IPS DF 6.9 (cell line): Measurements from ENCODE around the gene PLAGL1.

Experiments
- DNase-seq: peaks from one replicate; pipeline ENCODE4 v3.0.0-alpha.2; 2013; ENCODE audit warnings: low read depth, low spot score
- H3K27ac ChIP-seq: one replicate; pipeline ENCODE4 v1.5.1; 2013; ENCODE audit warnings: low read length, control low read depth
- H3K27me3 ChIP-seq: 2 replicates; pipeline ENCODE4 v1.6.1; 2013; ENCODE audit warnings: mild to moderate bottlenecking, low read length; ENCODE audit not compliant: control insufficient read depth, insufficient read depth
- H3K36me3 ChIP-seq: 2 replicates; pipeline ENCODE4 v1.6.1; 2013; ENCODE audit warnings: low read length; ENCODE audit not compliant: control insufficient read depth, insufficient read depth
- H3K4me1 ChIP-seq: 2 replicates; pipeline ENCODE4 v1.6.1; 2013; ENCODE audit warnings: low read length; ENCODE audit not compliant: control insufficient read depth, insufficient read depth
- H3K4me3 ChIP-seq: 2 replicates; pipeline ENCODE4 v1.5.1; 2013; ENCODE audit warnings: mild to moderate bottlenecking, low read length
- H3K9me3 ChIP-seq: 2 replicates; pipeline ENCODE4 v1.6.1; 2013; ENCODE audit warnings: low read length, inconsistent platforms; ENCODE audit not compliant: control insufficient read depth, insufficient read depth
- WGBS: extraction: QIAGEN DNeasy Blood & Tissue Kit; methylation state at CpG from one replicate; pipeline ENCODE4 v1.1.7; 2013; ENCODE audit warnings: mixed read lengths, missing lambda C conversion rate; ENCODE audit not compliant: insufficient read length, insufficient coverage; 5-methylcytosine and 5-hydroxymethylcytosine counted together

Gene PLAGL1

DNA sequence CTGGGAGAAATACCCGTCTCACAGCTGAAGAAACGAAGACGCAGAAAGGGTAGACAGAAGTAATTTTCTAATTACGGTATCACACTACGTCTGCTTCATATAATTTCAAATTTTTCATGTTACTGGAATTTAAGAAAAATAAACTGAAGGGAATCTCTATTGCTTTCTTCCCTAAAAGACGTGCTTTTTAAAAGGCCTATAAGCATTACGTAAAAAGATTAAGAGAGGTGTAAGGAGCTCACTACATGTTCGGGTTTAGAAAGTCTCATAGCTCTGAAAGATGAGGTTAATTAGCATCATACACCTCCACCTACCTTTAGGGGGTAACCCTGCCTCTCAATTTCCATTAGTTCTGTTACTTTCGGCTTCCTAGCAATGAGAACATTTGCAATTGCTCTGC lies 787 bp upstream of the PLAGL1 start:
- H3K27me3 ChIP-seq: peaks cover 26% of the 10 kb centered on the region
- no peak for DNase-seq
- no CpG with 5 or more reads among the region's 9 CpGs for WGBS

GRCh38 chr6:144007478-144008119 lies 460 bp downstream of the PLAGL1 start:
- DNase-seq: no peak
- no peaks in the 10 kb centered on the region; the same call in 1 of the 2 replicates for H3K4me1 ChIP-seq
- no peaks in the 10 kb centered on the region for H3K9me3 ChIP-seq
- no CpG with 5 or more reads among the region's 52 CpGs for WGBS
- no peak overlapping the region for H3K27ac ChIP-seq
- no peaks in the 10 kb centered on the region for H3K36me3 ChIP-seq
- H3K27me3 ChIP-seq: peaks cover 26% of the 10 kb centered on the region
- peak overlapping the region; percentile 51; the same call in 1 of the 2 replicates for H3K4me3 ChIP-seq

More for the DNA sequence above, 787 bp upstream of the PLAGL1 start:
- H3K4me1 ChIP-seq: no peaks in the 10 kb centered on the region; the same call in 1 of the 2 replicates
- no peak overlapping the region for H3K27ac ChIP-seq
- no peaks in the 10 kb centered on the region for H3K36me3 ChIP-seq
- H3K9me3 ChIP-seq: no peaks in the 10 kb centered on the region
- H3K4me3 ChIP-seq: no peak overlapping the region

GRCh38 chr6:144006736-144007477 lies 1.2 kb downstream of the PLAGL1 start:
- H3K27ac ChIP-seq: no peak overlapping the region
- H3K9me3 ChIP-seq: no peaks in the 10 kb centered on the region
- H3K4me1 ChIP-seq: no peaks in the 10 kb centered on the region; the same call in 1 of the 2 replicates
- no peak for DNase-seq
- no peaks in the 10 kb centered on the region for H3K36me3 ChIP-seq
- H3K4me3 ChIP-seq: no peak overlapping the region
- no CpG with 5 or more reads among the region's 21 CpGs for WGBS
- peaks cover 26% of the 10 kb centered on the region for H3K27me3 ChIP-seq

- Histone ChIP-seq H3K27ac (no peak overlapping the region), H3K4me1 (no peaks in the 10 kb centered on the region), H3K36me3 (no peaks in the 10 kb centered on the region), H3K9me3 (no peaks in the 10 kb centered on the region), H3K27me3 (no peaks in the 10 kb centered on the region), H3K4me3 (no peak overlapping the region)
- no CpG with 5 or more reads among the region's 3 CpGs for WGBS
- DNase-seq: no peak
Observed at GRCh38 chr6:143999406-143999805, 8.7 kb downstream of the PLAGL1 start.

GRCh38 chr6:143998686-143999085 lies 9.4 kb downstream of the PLAGL1 start:
- no peak for DNase-seq
- Histone ChIP-seq H3K36me3 (no peaks in the 10 kb centered on the region), H3K27me3 (no peaks in the 10 kb centered on the region), H3K27ac (no peak overlapping the region), H3K4me3 (no peak overlapping the region), H3K4me1 (no peaks in the 10 kb centered on the region), H3K9me3 (no peaks in the 10 kb centered on the region)
- no CpG with 5 or more reads among the region's 2 CpGs for WGBS

- Histone ChIP-seq H3K36me3 (no peaks in the 10 kb centered on the region), H3K4me3 (no peak overlapping the region), H3K9me3 (no peaks in the 10 kb centered on the region), H3K27ac (no peak overlapping the region), H3K27me3 (peaks cover 2% of the 10 kb centered on the region), H3K4me1 (no peaks in the 10 kb centered on the region)
- DNase-seq: no peak
- WGBS: no CpG with 5 or more reads among the region's 7 CpGs
Observed at GRCh38 chr6:143993965-143994646, 14.0 kb downstream of the PLAGL1 start.

DNA sequence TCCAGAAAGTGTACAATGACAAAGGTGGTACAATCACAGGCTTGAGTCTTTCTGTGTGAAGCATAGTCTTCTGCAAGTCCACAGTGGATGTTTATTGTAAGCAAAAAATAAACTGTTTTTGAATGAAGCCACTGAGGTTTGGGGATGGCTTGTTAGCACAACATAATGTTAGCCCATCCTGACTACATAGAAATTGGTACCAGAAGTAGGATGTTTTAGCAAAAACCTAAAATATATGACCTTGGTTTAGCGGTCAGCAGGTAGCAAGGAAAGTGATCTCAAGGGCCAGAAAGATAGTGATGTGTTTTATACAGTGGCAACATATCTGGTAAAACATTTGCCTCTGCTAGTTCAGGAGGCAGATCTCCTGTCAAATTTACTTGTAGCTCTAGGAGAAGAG lies 15.8 kb downstream of the PLAGL1 start:
- Histone ChIP-seq H3K27ac (no peak overlapping the region), H3K9me3 (no peaks in the 10 kb centered on the region), H3K4me1 (no peaks in the 10 kb centered on the region), H3K4me3 (no peak overlapping the region), H3K36me3 (no peaks in the 10 kb centered on the region), H3K27me3 (peaks cover 4% of the 10 kb centered on the region)
- no CpG with 5 or more reads among the region's 1 CpG for WGBS
- DNase-seq: no peak

- Histone ChIP-seq H3K4me1 (no peaks in the 10 kb centered on the region), H3K36me3 (no peaks in the 10 kb centered on the region), H3K9me3 (no peaks in the 10 kb centered on the region), H3K27ac (no peak overlapping the region), H3K27me3 (peaks cover 10% of the 10 kb centered on the region), H3K4me3 (no peak overlapping the region)
- no peak for DNase-seq
- no CpG with 5 or more reads among the region's 5 CpGs for WGBS
Observed at GRCh38 chr6:143986463-143987065, 21.5 kb downstream of the PLAGL1 start.

DNA sequence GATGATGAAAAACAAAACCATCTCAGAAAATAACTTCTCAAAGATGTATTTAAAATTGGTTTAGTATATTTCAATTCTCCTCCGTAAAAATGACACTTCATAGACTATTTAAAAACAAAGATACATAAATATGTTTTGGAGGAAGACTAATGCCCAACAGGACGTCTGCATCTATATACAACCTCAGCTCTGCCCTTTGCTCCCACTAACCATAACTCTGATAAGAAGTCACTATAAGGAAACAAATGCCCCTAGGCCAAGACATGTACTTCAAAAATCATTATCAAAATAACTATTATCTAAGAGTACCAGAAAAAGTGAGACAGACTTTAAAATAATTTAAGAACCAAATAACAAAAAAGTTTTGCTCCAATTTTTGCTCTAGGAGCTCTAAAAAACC lies 23.4 kb downstream of the PLAGL1 start:
- Histone ChIP-seq H3K4me1 (no peaks in the 10 kb centered on the region), H3K4me3 (no peak overlapping the region), H3K27ac (no peak overlapping the region), H3K27me3 (peaks cover 8% of the 10 kb centered on the region; the same call in 1 of the 2 replicates), H3K36me3 (no peaks in the 10 kb centered on the region), H3K9me3 (no peaks in the 10 kb centered on the region)
- DNase-seq: no peak
- WGBS: no CpG with 5 or more reads among the region's 2 CpGs

GRCh38 chr6:143982968-143983367 lies 25.1 kb downstream of the PLAGL1 start:
- DNase-seq: no peak
- no peaks in the 10 kb centered on the region for H3K36me3 ChIP-seq
- no peak overlapping the region for H3K4me3 ChIP-seq
- H3K27ac ChIP-seq: no peak overlapping the region
- peaks cover 8% of the 10 kb centered on the region; the same call in 1 of the 2 replicates for H3K27me3 ChIP-seq
- no CpG with 5 or more reads among the region's 2 CpGs for WGBS
- H3K4me1 ChIP-seq: no peaks in the 10 kb centered on the region
- H3K9me3 ChIP-seq: no peaks in the 10 kb centered on the region
